H1 (cell line): ENCODE measurements around the gene WFDC10A. TPM values are rescaled to one million over a fixed set of nuclear protein-coding genes. Genes with fewer than 3 reads are reported as not detected.

ENCODE experiments used
- CTCF ChIA-PET: fragments of 300-600 bp; sonication (Branson Sonifier 250); formaldehyde crosslinking; loops from one replicate; lab custom pipeline; 2021; ENCODE audit not compliant: partially characterized antibody; lab: Charles Lee
- POLR2A ChIA-PET: fragments of 300-600 bp; sonication (Branson Sonifier 250); formaldehyde crosslinking; loops from one replicate; lab custom pipeline; 2021; ENCODE audit warnings: inconsistent platforms; ENCODE audit not compliant: partially characterized antibody; lab: Charles Lee
- DNase-seq, 2 experiments: peaks; one replicate each; pipeline versions ENCODE4 v3.0.0 to v3.0.0-alpha.2; 2010 to 2022; ENCODE audit warnings: low spot score in 2 of 2, low read depth in 1 of 2, mixed read lengths in 1 of 2
- FAIRE-seq: peaks from 2 replicates; lab custom pipeline; 2011; peaks lifted over from hg19 to GRCh38; lab: Jason Lieb, UNC
- H2AFZ ChIP-seq: 2 replicates; pipeline ENCODE4 v1.8.1; 2012; ENCODE audit warnings: low read length, inconsistent platforms
- H2AK5ac ChIP-seq: 2 replicates; pipeline ENCODE4 v1.6.1; 2013; ENCODE audit warnings: low read depth, low read length
- H2BK120ac ChIP-seq: replicated peaks from 2 replicates; pipeline ENCODE3; 2013; ENCODE audit warnings: low read depth, low read length, inconsistent platforms
- H2BK12ac ChIP-seq: 2 replicates; pipeline ENCODE4 v1.6.1; 2013; ENCODE audit warnings: low read depth, low read length
- H2BK15ac ChIP-seq: 2 replicates; pipeline ENCODE4 v1.6.1; 2013; ENCODE audit warnings: low read length
- H2BK20ac ChIP-seq: 2 replicates; pipeline ENCODE4 v1.6.1; 2013; ENCODE audit warnings: low read length
- H2BK5ac ChIP-seq: 2 replicates; pipeline ENCODE4 v1.6.1; 2013; ENCODE audit warnings: low read depth, low read length
- H3K14ac ChIP-seq: 2 replicates; pipeline ENCODE4 v1.6.1; 2013; ENCODE audit warnings: inconsistent platforms; ENCODE audit not compliant: insufficient read length
- H3K18ac ChIP-seq: 2 replicates; pipeline ENCODE4 v1.6.1; 2013; ENCODE audit warnings: low read length; ENCODE audit errors: extremely low read depth
- H3K23ac ChIP-seq: 2 replicates; pipeline ENCODE4 v1.6.1; 2013; ENCODE audit warnings: inconsistent platforms; ENCODE audit not compliant: insufficient read length
- H3K23me2 ChIP-seq: 2 replicates; pipeline ENCODE4 v1.6.1; 2013; ENCODE audit warnings: low read depth, low read length
- H3K27ac ChIP-seq: 2 replicates; pipeline ENCODE4 v1.6.1; 2011; ENCODE audit warnings: low read depth, low read length, inconsistent platforms
- H3K27me3 ChIP-seq, 4 experiments: replicated peaks in 1 of 4; 1 replicate in 1 of 4; 2 replicates in 3 of 4; pipeline versions ENCODE4 v1.6.1 to v1.8.1; 2011 to 2013; ENCODE audit warnings: low read length in 3 of 4, mild to moderate bottlenecking in 3 of 4, inconsistent platforms in 2 of 4, mixed read lengths in 2 of 4, moderate library complexity in 1 of 4; ENCODE audit not compliant: control insufficient read depth in 3 of 4, insufficient read depth in 3 of 4; ENCODE audit errors: extremely low read depth in 1 of 4
- H3K36me3 ChIP-seq, 4 experiments: 2 replicates each; pipeline versions ENCODE4 v1.6.1 to v1.8.1; 2011 to 2013; ENCODE audit warnings: mild to moderate bottlenecking in 4 of 4, low read length in 3 of 4, moderate library complexity in 2 of 4, control low read depth in 1 of 4, inconsistent platforms in 1 of 4; ENCODE audit not compliant: insufficient read depth in 4 of 4, control insufficient read depth in 2 of 4
- H3K4ac ChIP-seq: replicated peaks from 2 replicates; pipeline ENCODE3; 2013; ENCODE audit warnings: low read length, low read depth, mixed read lengths, inconsistent platforms; ENCODE audit not compliant: insufficient read length
- H3K4me1 ChIP-seq, 4 experiments: replicated peaks in 1 of 4; 1 replicate in 1 of 4; 2 replicates in 3 of 4; pipeline versions ENCODE4 v1.6.1 to v1.8.1; 2011 to 2013; ENCODE audit warnings: low read length in 3 of 4, inconsistent platforms in 2 of 4, mixed read lengths in 1 of 4; ENCODE audit not compliant: insufficient read depth in 4 of 4, control insufficient read depth in 3 of 4
- H3K4me2 ChIP-seq, 2 experiments: 2 replicates each; pipeline versions ENCODE4 v1.6.1 to v1.8.1; 2011 to 2013; ENCODE audit warnings: low read depth in 2 of 2, low read length in 2 of 2, control low read depth in 1 of 2, inconsistent platforms in 1 of 2, mild to moderate bottlenecking in 1 of 2; ENCODE audit not compliant: insufficient read depth in 1 of 2
- H3K4me3 ChIP-seq, 4 experiments: fragments of 200-600, 300-600 bp in 1 of 4; sonication (generic), shearing (Covaris generic), sonication (Bioruptor Twin) in 1 of 4; 2 replicates each; pipeline versions ENCODE4 v1.5.1 to v1.8.1; 2011 to 2016; ENCODE audit warnings: low read length in 4 of 4, low read depth in 3 of 4, control low read depth in 2 of 4, inconsistent platforms in 2 of 4, mild to moderate bottlenecking in 2 of 4, mixed read lengths in 1 of 4, moderate library complexity in 1 of 4; ENCODE audit not compliant: insufficient read depth in 2 of 4; ENCODE audit errors: extremely low read depth in 1 of 4
- H3K56ac ChIP-seq: replicated peaks from 2 replicates; pipeline ENCODE3; 2013; ENCODE audit warnings: low read depth, mild to moderate bottlenecking, mixed read lengths, low read length, inconsistent platforms; ENCODE audit not compliant: insufficient read length
- H3K79me1 ChIP-seq: 2 replicates; pipeline ENCODE4 v1.6.1; 2013; ENCODE audit warnings: low read depth, low read length, control low read depth
- H3K79me2 ChIP-seq, 2 experiments: 2 replicates each; pipeline versions ENCODE4 v1.6.1 to v1.8.1; 2012 to 2013; ENCODE audit warnings: low read length in 2 of 2, mild to moderate bottlenecking in 2 of 2, inconsistent platforms in 1 of 2; ENCODE audit not compliant: insufficient read depth in 2 of 2, control insufficient read depth in 1 of 2
- H3K9ac ChIP-seq, 4 experiments: replicated peaks in 1 of 4; 1 replicate in 1 of 4; 2 replicates in 3 of 4; pipeline versions ENCODE4 v1.6.1 to v1.8.1; 2011 to 2013; ENCODE audit warnings: low read depth in 3 of 4, low read length in 3 of 4, control low read depth in 2 of 4, mild to moderate bottlenecking in 2 of 4, moderate library complexity in 2 of 4, inconsistent platforms in 1 of 4; ENCODE audit errors: extremely low read depth in 1 of 4
- H3K9me3 ChIP-seq, 2 experiments: 2 replicates each; pipeline versions ENCODE4 v1.6.1 to v1.8.1; 2012 to 2013; ENCODE audit warnings: mild to moderate bottlenecking in 2 of 2, moderate library complexity in 2 of 2, control low read depth in 1 of 2, inconsistent platforms in 1 of 2, low read depth in 1 of 2, low read length in 1 of 2, mixed read lengths in 1 of 2; ENCODE audit not compliant: insufficient read depth in 2 of 2
- H4K20me1 ChIP-seq, 2 experiments: replicated peaks in 1 of 2; 2 replicates each; pipeline versions ENCODE3 to v1.8.1; 2011 to 2013; ENCODE audit warnings: inconsistent platforms in 2 of 2, low read length in 2 of 2, mild to moderate bottlenecking in 1 of 2; ENCODE audit not compliant: insufficient read depth in 2 of 2, control insufficient read depth in 1 of 2
- H4K5ac ChIP-seq: 2 replicates; pipeline ENCODE4 v1.6.1; 2013; ENCODE audit warnings: low read length, low read depth, mixed read lengths, inconsistent platforms; ENCODE audit not compliant: insufficient read length
- H4K8ac ChIP-seq: 2 replicates; pipeline ENCODE4 v1.8.0; 2013; ENCODE audit warnings: mild to moderate bottlenecking, moderate library complexity, low read length, inconsistent platforms; ENCODE audit not compliant: insufficient read depth; ENCODE audit errors: extremely low read depth
- H4K91ac ChIP-seq: replicated peaks from 2 replicates; pipeline ENCODE3; 2013; ENCODE audit warnings: low read length, mixed read lengths, inconsistent platforms; ENCODE audit not compliant: insufficient read length
- BACH1 ChIP-seq: IDR thresholded peaks from 2 replicates; pipeline ENCODE4 v1.6.1; 2012; ENCODE audit warnings: low read length, improper control_type of control experiment
- CBX5 ChIP-seq: fragments of 300-800, 300-1000 bp; sonication (generic); IDR thresholded peaks from 2 replicates; pipeline ENCODE4 v1.7.1; 2016; ENCODE audit warnings: antibody characterized with exemption, low read length, low read depth
- CEBPB ChIP-seq: IDR thresholded peaks from 2 replicates; pipeline ENCODE4 v1.6.1; 2012; ENCODE audit warnings: low read depth, low read length
- CHD1 ChIP-seq: IDR thresholded peaks from 2 replicates; pipeline ENCODE4 v1.6.1; 2012; ENCODE audit warnings: low read depth, low read length, improper control_type of control experiment
- EGR1 ChIP-seq: IDR thresholded peaks from 2 replicates; pipeline ENCODE4 v1.6.1; 2011; ENCODE audit warnings: low read depth, low read length, borderline replicate concordance
- FOSL1 ChIP-seq: IDR thresholded peaks from 2 replicates; pipeline ENCODE4 v1.6.1; 2011; ENCODE audit warnings: mild to moderate bottlenecking, low read depth, low read length, moderate library complexity; ENCODE audit not compliant: insufficient read depth
- KDM4A ChIP-seq: IDR thresholded peaks from one replicate; pipeline ENCODE4 v1.7.1; 2012; ENCODE audit warnings: low read depth, mild to moderate bottlenecking, moderate library complexity, low read length, inconsistent platforms; ENCODE audit not compliant: severe bottlenecking
- MAFK ChIP-seq: IDR thresholded peaks from 2 replicates; pipeline ENCODE4 v1.6.1; 2012; ENCODE audit warnings: low read depth, mild to moderate bottlenecking, improper control_type of control experiment, low read length
- NANOG ChIP-seq: IDR thresholded peaks from 2 replicates; pipeline ENCODE4 v1.6.1; 2011; ENCODE audit warnings: low read length, low read depth, mild to moderate bottlenecking, inconsistent platforms; ENCODE audit not compliant: insufficient read depth, poor library complexity, severe bottlenecking
- POLR2A ChIP-seq, 2 experiments: IDR thresholded peaks; 1 replicate in 1 of 2; 2 replicates in 1 of 2; pipeline ENCODE4 v1.6.1; 2011; ENCODE audit warnings: low read depth in 2 of 2, low read length in 2 of 2, mild to moderate bottlenecking in 2 of 2; ENCODE audit errors: control extremely low read depth in 1 of 2
- RAD21 ChIP-seq, 2 experiments: IDR thresholded peaks in 1 of 2; conservative IDR thresholded peaks in 1 of 2; 2 replicates each; pipeline ENCODE4 v1.6.1; 2011; ENCODE audit warnings: low read depth in 2 of 2, low read length in 2 of 2, improper control_type of control experiment in 1 of 2, inconsistent platforms in 1 of 2, mild to moderate bottlenecking in 1 of 2, moderate library complexity in 1 of 2
- RXRA ChIP-seq: IDR thresholded peaks from 2 replicates; pipeline ENCODE4 v1.6.1; 2011; ENCODE audit warnings: low read depth, mild to moderate bottlenecking, low read length, moderate library complexity; ENCODE audit not compliant: insufficient read depth
- SP1 ChIP-seq: IDR thresholded peaks from 2 replicates; pipeline ENCODE4 v1.6.1; 2011; ENCODE audit warnings: low read depth, low read length
- TCF12 ChIP-seq: IDR thresholded peaks from 2 replicates; pipeline ENCODE4 v1.6.1; 2011; ENCODE audit warnings: low read depth, mild to moderate bottlenecking, low read length
- ZNF274 ChIP-seq: IDR thresholded peaks from 2 replicates; pipeline ENCODE4 v1.7.0; 2012; ENCODE audit warnings: low read length, borderline replicate concordance; ENCODE audit errors: extremely low read depth
- WGBS, 2 experiments: shearing (Covaris generic) in 1 of 2; methylation state at CpG; one replicate each; pipeline versions ENCODE4 v1.1.6 to v1.1.7; 2013 to 2015; ENCODE audit warnings: low lambda C conversion rate in 2 of 2, mixed read lengths in 2 of 2, inconsistent platforms in 1 of 2, low coverage in 1 of 2, missing lambda C conversion rate in 1 of 2; ENCODE audit not compliant: insufficient replicate concordance in 2 of 2, insufficient coverage in 1 of 2, insufficient read length in 1 of 2; ENCODE audit errors: extremely low coverage in 1 of 2, missing lambda C conversion rate in 1 of 2; 5-methylcytosine and 5-hydroxymethylcytosine counted together
- polyA plus RNA-seq, 7 experiments: library from polyadenylated mRNA; depleted of rRNA in 3 of 7; stranded (reverse) in 5 of 7; unstranded in 2 of 7; fragments of >200 nt in 5 of 7; fragments of 200-250 nt in 2 of 7; gene quantifications; 1 replicate in 5 of 7; 2 replicates in 1 of 7; 4 replicates in 1 of 7; pipeline versions ENCODE4 v1.2.1 to v1.2.3, GENCODE V29; 2011 to 2013; ENCODE audit warnings: missing spikeins in 2 of 7, mixed read lengths in 2 of 7
- total RNA-seq: library from RNA; stranded (reverse); fragmentation: NEBNext Ultra II Directional; extraction: Animal tissue kit (Norgen Biotek cat#: 25700); gene quantifications from 2 replicates; pipeline ENCODE4 v1.2.1, GENCODE V29; 2021

The WFDC10A gene
- total and polyA plus RNA-seq, 2 of the 8 experiments (the other 6 are each of a cell fraction or from before 2014, with no cell fraction given): not detected

- no peak overlapping the region for H2AFZ ChIP-seq
- no peak overlapping the region for H2BK5ac ChIP-seq
- H4K8ac ChIP-seq: no peak overlapping the region
- H3K14ac ChIP-seq: no peak overlapping the region
- no peaks in the 10 kb centered on the region for H3K27me3 ChIP-seq
- no peak overlapping the region for H2BK20ac ChIP-seq
- H4K91ac ChIP-seq: no peak overlapping the region
- CTCF ChIA-PET: interaction anchor here (1.2 to 5.5 kb wide), 3 partner anchors 143 to 697 kb away, joined by 3 to 71 read pairs (median 3); no protein-coding TSS in a partner anchor
- H3K4ac ChIP-seq: no peak overlapping the region
- no peak overlapping the region for H3K9ac ChIP-seq
- peaks cover 0 to 2% (median 0%) of the 10 kb centered on the region in 4 experiments; a peak in 2 of 7 replicates for H3K4me1 ChIP-seq
- FAIRE-seq (no peak), DNase-seq (no peak)
- no peak overlapping the region for H3K27ac ChIP-seq
- H3K23me2 ChIP-seq: no peaks in the 10 kb centered on the region; the same call in 1 of the 2 replicates
- H2BK15ac ChIP-seq: no peak overlapping the region
- H2BK120ac ChIP-seq: no peak overlapping the region
- no peak overlapping the region for H3K56ac ChIP-seq
- H3K79me1 ChIP-seq: no peaks in the 10 kb centered on the region
- no peak overlapping the region for H3K4me3 ChIP-seq
- 86% methylated on average over 2 of the region's 2 CpGs; no CpG with 5 or more reads in 1 of the 2 experiments for WGBS, 2 experiments
- TF ChIP-seq CEBPB (no peak), NANOG (no peak), TCF12 (no peak), KDM4A (no peak), CHD1 (no peak), RXRA (no peak), ZNF274 (no peak), POLR2A (IDR thresholded peaks at IDR 0.05; ENCODE audit: control extremely low read depth in 1 of 2, low read depth in 2 of 2, low read length in 2 of 2) (no peak), MAFK (no peak), SP1 (no peak), RAD21 (IDR thresholded peaks at IDR 0.05 in 1 of 2, conservative IDR thresholded peaks at IDR 0.05 in 1 of 2; ENCODE audit: low read depth in 2 of 2, low read length in 2 of 2) (no peak), FOSL1 (no peak), CBX5 (no peak), BACH1 (no peak), EGR1 (no peak)
- no peak overlapping the region for H3K18ac ChIP-seq
- no peak overlapping the region for H2AK5ac ChIP-seq
- no peak overlapping the region for H3K23ac ChIP-seq
- H3K79me2 ChIP-seq: no peaks in the 10 kb centered on the region
- H3K4me2 ChIP-seq: no peak overlapping the region
- POLR2A ChIA-PET: no interaction called here
- H3K36me3 ChIP-seq: no peaks in the 10 kb centered on the region
- H3K9me3 ChIP-seq: no peaks in the 10 kb centered on the region
- no peaks in the 10 kb centered on the region for H4K20me1 ChIP-seq
- no peak overlapping the region for H4K5ac ChIP-seq
- no peak overlapping the region for H2BK12ac ChIP-seq
Observed at GRCh38 chr20:45626540-45626939, 3.0 kb upstream of the WFDC10A start.
